Breast epithelium (tissue), 3 donors: ENCODE results near the gene FAM20C.

ENCODE experiments used
- POLR2AphosphoS5 ChIP-seq, 3 donors: sonication (generic); formaldehyde crosslinking; IDR thresholded peaks; one replicate each; pipeline ENCODE4 v1.6.1; 2017; ENCODE audit warnings: antibody characterized with exemption in 3 of 3
- TF ChIP-seq, protein P1 (sequence below), 3 donors: fragments of 450-650 bp; IDR thresholded peaks; one replicate each; pipeline ENCODE4 v1.5.1; 2016 to 2017; ENCODE audit warnings: antibody characterized with exemption in 3 of 3, mild to moderate bottlenecking in 3 of 3, moderate library complexity in 3 of 3

DNA sequence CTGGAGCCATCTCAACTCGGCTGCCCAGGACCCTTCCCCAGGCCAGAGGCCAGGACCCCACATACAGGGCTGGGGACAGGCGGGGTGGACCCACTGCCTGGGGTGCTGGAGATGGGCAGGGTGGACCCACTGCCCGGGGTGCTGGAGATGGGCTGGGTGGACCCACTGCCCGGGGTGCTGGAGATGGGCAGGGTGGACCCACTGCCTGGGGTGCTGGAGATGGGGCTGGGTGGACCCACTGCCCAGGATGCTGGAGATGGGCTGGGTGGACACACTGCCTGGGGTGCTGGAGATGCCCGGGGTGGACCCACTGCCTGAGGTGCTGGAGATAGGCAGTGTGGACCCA is 65.2 kb downstream of the FAM20C start:
- TF ChIP-seq, protein P1, sequence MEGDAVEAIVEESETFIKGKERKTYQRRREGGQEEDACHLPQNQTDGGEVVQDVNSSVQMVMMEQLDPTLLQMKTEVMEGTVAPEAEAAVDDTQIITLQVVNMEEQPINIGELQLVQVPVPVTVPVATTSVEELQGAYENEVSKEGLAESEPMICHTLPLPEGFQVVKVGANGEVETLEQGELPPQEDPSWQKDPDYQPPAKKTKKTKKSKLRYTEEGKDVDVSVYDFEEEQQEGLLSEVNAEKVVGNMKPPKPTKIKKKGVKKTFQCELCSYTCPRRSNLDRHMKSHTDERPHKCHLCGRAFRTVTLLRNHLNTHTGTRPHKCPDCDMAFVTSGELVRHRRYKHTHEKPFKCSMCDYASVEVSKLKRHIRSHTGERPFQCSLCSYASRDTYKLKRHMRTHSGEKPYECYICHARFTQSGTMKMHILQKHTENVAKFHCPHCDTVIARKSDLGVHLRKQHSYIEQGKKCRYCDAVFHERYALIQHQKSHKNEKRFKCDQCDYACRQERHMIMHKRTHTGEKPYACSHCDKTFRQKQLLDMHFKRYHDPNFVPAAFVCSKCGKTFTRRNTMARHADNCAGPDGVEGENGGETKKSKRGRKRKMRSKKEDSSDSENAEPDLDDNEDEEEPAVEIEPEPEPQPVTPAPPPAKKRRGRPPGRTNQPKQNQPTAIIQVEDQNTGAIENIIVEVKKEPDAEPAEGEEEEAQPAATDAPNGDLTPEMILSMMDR (IDR thresholded peaks at IDR 0.05): no peak
- no peak for TF ChIP-seq POLR2AphosphoS5 (IDR thresholded peaks at IDR 0.05)
